Activated CD4-positive, alpha-beta memory T cell treated with anti-CD3 and anti-CD28 coated beads, Interleukin-2, amount 10 ng/mL, durations not matched to agents 7 days and 5 days (primary cell): ENCODE data around the gene DDX27. TPM values are rescaled to one million over a fixed set of nuclear protein-coding genes. Genes with fewer than 3 reads are reported as not detected.
"Not testable (repeated sequence)": the region's sequence is repeated elsewhere in the genome, so short reads cannot be mapped to it uniquely, and the experiment has no call there.

Experiments used
- CTCF ChIA-PET: fragments of 350-600 bp; sonication (Branson Sonifier 250); formaldehyde crosslinking; loops from one replicate; lab custom pipeline; 2021; ENCODE audit warnings: antibody characterized with exemption, inconsistent platforms; lab: Charles Lee
- POLR2A ChIA-PET: fragments of 350-600 bp; sonication (Branson Sonifier 250); formaldehyde crosslinking; loops from one replicate; lab custom pipeline; 2021; ENCODE audit warnings: antibody characterized with exemption; lab: Charles Lee
- DNase-seq: peaks from one replicate; pipeline ENCODE4 v3.0.0-alpha.2; 2020
- H3K27ac Mint-ChIP-seq: one replicate; pipeline ENCODE4 v1.8.0; 2021; ENCODE audit warnings: mild to moderate bottlenecking, mixed read lengths
- H3K27me3 Mint-ChIP-seq: one replicate; pipeline ENCODE4 v1.8.0; 2021; ENCODE audit warnings: mixed read lengths
- H3K36me3 Mint-ChIP-seq: one replicate; pipeline ENCODE4 v1.8.0; 2021; ENCODE audit warnings: low read depth, mixed read lengths
- H3K4me1 Mint-ChIP-seq: one replicate; pipeline ENCODE4 v1.8.0; 2021; ENCODE audit warnings: mixed read lengths
- H3K4me3 Mint-ChIP-seq: one replicate; pipeline ENCODE4 v1.8.0; 2021; ENCODE audit warnings: mild to moderate bottlenecking, mixed read lengths
- H3K9me3 Mint-ChIP-seq: one replicate; pipeline ENCODE4 v1.8.0; 2021; ENCODE audit warnings: mixed read lengths
- total RNA-seq, 2 experiments: library from RNA; stranded (reverse); gene quantifications; one replicate each; pipeline ENCODE4 v1.2.3, GENCODE V29; 2021

Gene DDX27
- total RNA-seq, 2 experiments from 2014 or later: 32.5 to 34.2 TPM

DNA sequence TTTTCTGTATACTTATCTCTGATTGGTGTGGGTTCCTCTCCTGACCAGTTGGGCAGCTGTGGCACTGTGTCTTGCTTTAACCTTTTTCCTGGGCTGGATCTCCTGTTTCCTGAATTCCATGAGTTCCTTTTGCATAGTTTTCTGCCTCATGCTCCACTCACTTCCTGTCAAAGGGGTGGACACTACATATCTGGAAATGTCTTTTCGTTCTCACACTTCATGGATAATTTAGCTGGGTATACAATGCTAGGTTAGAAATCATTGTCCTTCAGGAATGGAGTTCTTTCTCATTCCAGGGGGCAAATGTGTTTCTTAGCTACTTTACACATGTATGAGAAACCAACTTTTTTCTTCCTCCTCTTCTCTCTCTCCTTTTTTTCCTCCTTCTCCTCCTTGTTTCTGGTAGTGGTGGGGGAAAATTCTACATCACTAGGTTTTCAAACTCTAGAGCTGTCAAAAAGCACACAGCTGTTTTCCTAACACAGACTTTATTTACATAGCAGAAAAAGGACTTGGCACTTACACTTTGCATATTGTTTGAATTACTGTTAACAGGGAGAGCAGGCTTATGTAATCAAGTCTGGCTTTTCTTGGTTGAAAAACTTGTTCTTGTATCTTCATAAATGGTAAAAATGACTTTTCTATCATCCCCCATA is 9.0 kb upstream of the DDX27 start:
- H3K27me3 Mint-ChIP-seq: no peaks in the 10 kb centered on the region

GRCh38 chr20:49210757-49211110 is 8.5 kb upstream of the DDX27 start:
- Mint-ChIP-seq H3K4me3 (no peak overlapping the region), H3K36me3 (no peaks in the 10 kb centered on the region), H3K27ac (no peak overlapping the region), H3K27me3 (no peaks in the 10 kb centered on the region), H3K4me1 (no peaks in the 10 kb centered on the region), H3K9me3 (peaks cover 6% of the 10 kb centered on the region)
- POLR2A ChIA-PET: interaction anchor here (0.9 kb wide), 1 partner anchor 33 kb away, joined by 3 read pairs; no protein-coding TSS in a partner anchor
- no peak for DNase-seq
- CTCF ChIA-PET: interaction anchor here (0.9 to 1.2 kb wide), 2 partner anchors 78 kb away, joined by 5 to 6 read pairs; no protein-coding TSS in a partner anchor

More for the DNA sequence above, 9.0 kb upstream of the DDX27 start:
- CTCF ChIA-PET: interaction anchor here (0.9 kb wide), 1 partner anchor 77 kb away, joined by 5 read pairs; no protein-coding TSS in a partner anchor
- no peaks in the 10 kb centered on the region for H3K36me3 Mint-ChIP-seq
- H3K4me1 Mint-ChIP-seq: no peaks in the 10 kb centered on the region
- POLR2A ChIA-PET: no interaction called here
- H3K4me3 Mint-ChIP-seq: no peak overlapping the region
- peaks cover 6% of the 10 kb centered on the region for H3K9me3 Mint-ChIP-seq
- H3K27ac Mint-ChIP-seq: no peak overlapping the region
- no peak for DNase-seq

DNA sequence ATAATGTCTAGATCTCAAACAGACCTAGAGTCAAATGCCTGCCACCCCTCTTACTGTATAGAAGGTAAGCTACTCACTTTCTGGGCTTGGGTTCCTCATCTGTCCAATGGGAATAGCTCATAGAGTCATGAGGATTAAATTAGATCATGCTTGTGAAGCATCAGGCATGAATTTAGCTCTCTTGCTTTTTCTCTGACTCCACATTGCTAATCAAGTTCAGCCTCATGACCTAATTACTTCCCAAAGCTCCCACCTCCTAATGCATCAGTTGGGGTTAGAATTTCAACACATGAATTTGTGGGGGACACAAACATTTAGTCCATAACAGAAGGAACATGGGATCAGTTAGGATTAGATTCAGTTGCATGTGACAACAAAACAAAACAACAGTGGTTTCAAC is 4.6 kb upstream of the DDX27 start:
- Mint-ChIP-seq H3K36me3 (peaks cover 5% of the 10 kb centered on the region), H3K27ac (no peak overlapping the region), H3K9me3 (peaks cover 6% of the 10 kb centered on the region), H3K4me3 (no peak overlapping the region), H3K27me3 (no peaks in the 10 kb centered on the region), H3K4me1 (peaks cover 8% of the 10 kb centered on the region)
- POLR2A ChIA-PET: no interaction called here
- CTCF ChIA-PET: interaction anchor here (1.1 to 6.7 kb wide), 2 partner anchors 28 to 79 kb away, joined by 3 to 156 read pairs; no protein-coding TSS in a partner anchor
- DNase-seq: no peak

- ChIA-PET POLR2A (interaction anchor here (2.4 kb wide), 1 partner anchor 83 kb away, joined by 8 read pairs; no protein-coding TSS in a partner anchor), CTCF (interaction anchor here (0.9 to 6.7 kb wide), 3 partner anchors 49 to 114 kb away, joined by 3 to 156 read pairs (median 32); no protein-coding TSS in a partner anchor)
- H3K4me3 Mint-ChIP-seq: no peak overlapping the region
- no peak for DNase-seq
- H3K4me1 Mint-ChIP-seq: peaks cover 14% of the 10 kb centered on the region
- H3K36me3 Mint-ChIP-seq: peaks cover 10% of the 10 kb centered on the region
- peaks cover 3% of the 10 kb centered on the region for H3K9me3 Mint-ChIP-seq
- no peak overlapping the region for H3K27ac Mint-ChIP-seq
- no peaks in the 10 kb centered on the region for H3K27me3 Mint-ChIP-seq
Measured at GRCh38 chr20:49215232-49215631, 4.0 kb upstream of the DDX27 start.

- Mint-ChIP-seq H3K27ac (no peak overlapping the region), H3K36me3 (peaks cover 21% of the 10 kb centered on the region), H3K4me1 (peaks cover 24% of the 10 kb centered on the region), H3K9me3 (no peaks in the 10 kb centered on the region), H3K27me3 (no peaks in the 10 kb centered on the region), H3K4me3 (peak overlapping the region; percentile 1)
- DNase-seq: peak; percentile 91
- POLR2A ChIA-PET: interaction anchor here (0.9 to 2.4 kb wide), 6 partner anchors 30 to 172 kb away, joined by 3 to 11 read pairs (median 4); partner anchors contain the start of genes CSE1L, STAU1 and ZNFX1
- CTCF ChIA-PET: interaction anchor here (0.7 to 6.7 kb wide), 42 partner anchors 11 to 230 kb away, joined by 3 to 156 read pairs (median 4); partner anchors contain the start of genes CSE1L and STAU1
Measured at GRCh38 chr20:49216991-49217578, 2.1 kb upstream of the DDX27 start.

DNA sequence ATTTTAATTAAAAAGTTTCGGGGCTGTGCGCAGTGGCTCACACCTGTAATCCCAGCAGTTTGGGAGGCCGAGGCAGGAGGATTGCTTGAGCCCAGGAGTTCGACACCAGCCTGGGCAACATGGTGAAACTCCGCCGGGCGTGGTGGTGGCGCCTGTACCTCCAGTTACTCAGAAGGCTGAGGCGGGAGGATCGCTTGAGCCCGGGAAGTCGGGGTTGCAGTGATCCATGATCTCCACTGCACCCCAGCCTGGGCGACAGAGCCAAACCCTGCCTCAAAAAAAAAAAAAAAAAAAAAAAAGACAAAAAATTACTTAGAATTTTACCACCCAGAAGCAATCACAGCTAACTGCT is 501 bp upstream of the DDX27 start:
- H3K4me3 Mint-ChIP-seq, H3K9me3 Mint-ChIP-seq, H3K27me3 Mint-ChIP-seq: not testable (repeated sequence)
- ChIA-PET POLR2A (interaction anchor here (0.7 to 1.8 kb wide), 9 partner anchors 18 to 172 kb away, joined by 3 to 11 read pairs (median 4); partner anchors contain the start of genes CSE1L, STAU1 and ZNFX1), CTCF (interaction anchor here (0.7 to 6.7 kb wide), 12 partner anchors 13 to 1825 kb away, joined by 3 to 156 read pairs (median 4); partner anchors contain the start of gene CSE1L)
- Mint-ChIP-seq H3K36me3 (peaks cover 28% of the 10 kb centered on the region), H3K27ac (peak overlapping the region; percentile 93), H3K4me1 (peaks cover 24% of the 10 kb centered on the region)
- DNase-seq: peak; percentile 30

DNA sequence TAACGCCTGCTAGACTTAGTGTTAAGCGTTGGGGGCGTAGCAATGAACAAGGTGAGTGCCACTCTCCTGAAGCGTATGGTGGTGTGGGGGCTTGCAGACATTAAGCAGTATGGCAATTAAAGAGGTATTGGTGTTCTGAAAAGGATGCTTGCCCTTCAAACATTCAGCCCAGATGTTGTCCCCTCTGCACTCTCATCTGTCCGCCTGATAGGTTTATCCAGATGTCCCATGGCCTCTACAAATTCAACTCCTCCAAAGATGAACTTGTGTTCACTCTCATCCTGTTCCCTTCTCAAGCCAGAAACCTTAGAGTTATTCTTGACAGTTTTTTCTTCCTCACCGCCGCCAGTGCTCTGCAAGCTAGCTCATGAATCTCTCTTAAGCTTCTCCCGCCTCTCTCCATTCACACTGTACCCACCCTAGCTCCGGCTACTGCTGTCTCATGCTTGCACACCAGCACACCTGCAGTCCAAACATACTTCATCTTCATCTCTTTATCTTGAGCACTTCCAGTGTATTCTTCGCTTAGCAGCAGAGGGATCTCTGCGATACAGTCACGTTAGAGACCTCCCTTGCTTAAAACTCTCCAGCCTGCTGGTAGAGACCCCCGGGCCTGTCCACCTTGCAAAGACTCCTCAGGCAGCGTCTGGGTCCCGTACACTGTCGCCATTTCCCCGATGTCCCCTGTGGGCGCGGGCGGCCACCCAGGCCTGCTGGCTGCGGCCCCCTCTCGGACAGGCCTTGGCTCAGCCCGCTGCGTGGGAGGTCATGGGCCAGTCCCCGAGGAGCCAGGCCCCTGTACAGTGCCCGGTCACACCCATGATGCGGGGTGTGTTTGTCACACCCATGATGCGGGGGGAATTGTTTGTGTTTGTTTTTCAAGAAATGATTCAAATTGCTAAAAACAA is 962 bp downstream of the DDX27 start:
- CTCF ChIA-PET: interaction anchor here (1.2 to 6.7 kb wide), 3 partner anchors 14 to 87 kb away, joined by 3 to 156 read pairs (median 4); no protein-coding TSS in a partner anchor
- H3K9me3 Mint-ChIP-seq: no peaks in the 10 kb centered on the region
- H3K4me3 Mint-ChIP-seq: peak overlapping the region; percentile 88
- peaks cover 43% of the 10 kb centered on the region for H3K36me3 Mint-ChIP-seq
- no peak for DNase-seq
- H3K27me3 Mint-ChIP-seq: no peaks in the 10 kb centered on the region
- POLR2A ChIA-PET: interaction anchor here (0.6 to 1.8 kb wide), 5 partner anchors 11 to 174 kb away, joined by 3 to 11 read pairs (median 3); partner anchors contain the start of genes CSE1L and ZNFX1
- H3K27ac Mint-ChIP-seq: peak overlapping the region; percentile 93
- H3K4me1 Mint-ChIP-seq: peaks cover 24% of the 10 kb centered on the region

DNA sequence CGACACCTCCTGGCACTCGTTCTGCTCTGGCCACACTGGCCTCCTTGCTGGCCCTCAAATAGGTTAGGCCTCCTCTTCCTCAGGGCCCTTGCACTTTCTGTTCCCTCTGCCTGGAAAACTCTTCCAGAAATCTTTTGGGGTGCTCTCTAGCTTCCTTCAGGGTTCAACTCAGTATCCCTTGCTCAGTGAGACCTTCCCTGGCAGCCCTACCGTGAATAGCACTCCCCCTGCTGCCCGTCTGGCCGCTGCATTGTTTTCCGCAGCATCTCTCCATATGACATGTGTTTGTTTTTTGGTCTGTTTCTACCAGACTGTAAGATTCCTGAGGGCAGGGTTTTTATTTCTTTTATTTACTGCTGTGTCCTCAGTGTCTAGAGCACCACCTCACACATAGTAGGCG is 6.7 kb downstream of the DDX27 start:
- Mint-ChIP-seq H3K36me3 (peaks cover 68% of the 10 kb centered on the region), H3K27me3 (no peaks in the 10 kb centered on the region), H3K27ac (no peak overlapping the region), H3K9me3 (no peaks in the 10 kb centered on the region), H3K4me3 (no peak overlapping the region), H3K4me1 (peaks cover 3% of the 10 kb centered on the region)
- no peak for DNase-seq
- ChIA-PET POLR2A (no interaction called here), CTCF (no interaction called here)

DNA sequence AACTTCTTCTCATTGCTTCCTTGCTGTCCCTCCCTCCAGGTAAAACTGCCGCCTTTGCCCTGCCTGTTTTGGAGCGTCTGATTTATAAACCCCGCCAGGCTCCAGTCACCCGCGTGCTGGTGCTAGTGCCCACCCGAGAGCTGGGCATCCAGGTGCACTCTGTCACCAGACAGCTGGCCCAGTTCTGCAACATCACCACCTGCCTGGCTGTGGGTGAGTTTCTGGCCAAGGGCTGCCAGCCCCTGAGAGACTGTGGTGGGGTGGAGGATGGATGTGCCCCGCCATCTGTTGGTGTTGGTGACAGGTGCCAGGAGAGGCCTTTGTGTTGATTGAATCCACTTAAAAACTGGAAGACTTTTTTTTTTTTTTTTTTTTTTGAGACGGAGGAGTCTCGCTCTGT is 9.5 kb downstream of the DDX27 start:
- Mint-ChIP-seq H3K9me3 (no peaks in the 10 kb centered on the region), H3K36me3 (peaks cover 65% of the 10 kb centered on the region), H3K4me3 (no peak overlapping the region), H3K27ac (no peak overlapping the region), H3K27me3 (no peaks in the 10 kb centered on the region), H3K4me1 (no peaks in the 10 kb centered on the region)
- no peak for DNase-seq
- ChIA-PET POLR2A (no interaction called here), CTCF (interaction anchor here (1.0 kb wide), 1 partner anchor 96 kb away, joined by 4 read pairs; no protein-coding TSS in a partner anchor)

DNA sequence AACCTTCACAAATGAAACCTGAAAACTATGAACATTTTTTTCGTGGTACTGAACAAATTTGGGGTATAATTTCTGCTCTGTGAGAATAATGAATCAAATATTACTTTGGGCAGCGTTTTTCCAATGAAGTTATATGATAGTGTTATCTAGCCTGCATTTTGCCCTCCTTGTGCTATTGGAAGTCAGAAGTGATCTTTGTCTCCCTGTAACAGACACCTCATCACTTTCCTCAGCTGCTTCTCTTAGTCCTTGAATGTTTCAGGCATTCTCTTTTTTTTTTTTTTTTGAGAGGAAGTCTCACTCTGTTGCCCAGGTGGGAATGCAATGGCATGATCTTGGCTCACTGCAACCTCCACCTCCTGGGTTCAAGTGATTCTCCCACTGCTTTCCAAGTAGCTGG is 10.2 kb downstream of the DDX27 start:
- CTCF ChIA-PET: no interaction called here
- no peak overlapping the region for H3K4me3 Mint-ChIP-seq
- POLR2A ChIA-PET: no interaction called here

GRCh38 chr20:49230021-49230420 is 10.8 kb downstream of the DDX27 start:
- DNase-seq: no peak
- CTCF ChIA-PET: no interaction called here
- H3K27me3 Mint-ChIP-seq: no peaks in the 10 kb centered on the region
- POLR2A ChIA-PET: no interaction called here
- no peaks in the 10 kb centered on the region for H3K9me3 Mint-ChIP-seq
- peaks cover 66% of the 10 kb centered on the region for H3K36me3 Mint-ChIP-seq
- no peak overlapping the region for H3K27ac Mint-ChIP-seq
- H3K4me1 Mint-ChIP-seq: no peaks in the 10 kb centered on the region
- H3K4me3 Mint-ChIP-seq: no peak overlapping the region

More for the DNA sequence above, 10.2 kb downstream of the DDX27 start:
- DNase-seq: no peak
- H3K27ac Mint-ChIP-seq: no peak overlapping the region
- H3K27me3 Mint-ChIP-seq: no peaks in the 10 kb centered on the region
- H3K36me3 Mint-ChIP-seq: peaks cover 66% of the 10 kb centered on the region
- H3K9me3 Mint-ChIP-seq: no peaks in the 10 kb centered on the region
- no peaks in the 10 kb centered on the region for H3K4me1 Mint-ChIP-seq

- H3K36me3 Mint-ChIP-seq: peaks cover 64% of the 10 kb centered on the region
- ChIA-PET CTCF (no interaction called here), POLR2A (interaction anchor here (1.0 kb wide), 1 partner anchor 11 kb away, joined by 3 read pairs; the partner anchor contains the start of gene DDX27)
- H3K9me3 Mint-ChIP-seq: no peaks in the 10 kb centered on the region
- H3K27me3 Mint-ChIP-seq: no peaks in the 10 kb centered on the region
- no peak for DNase-seq
- H3K27ac Mint-ChIP-seq: no peak overlapping the region
- H3K4me1 Mint-ChIP-seq: no peaks in the 10 kb centered on the region
- no peak overlapping the region for H3K4me3 Mint-ChIP-seq
Measured at GRCh38 chr20:49230561-49231133, 11.4 kb downstream of the DDX27 start.
